ENCODE results near the gene C5orf46. TPM values are rescaled to one million over a fixed set of nuclear protein-coding genes. Genes with fewer than 3 reads are reported as not detected.

Gene C5orf46
- polyA plus RNA-seq, 4 donors = not detected

- no peak for DNase-seq (ENCODE audit: low read depth in 4 of 4, low spot score in 3 of 4)
Measured at GRCh38 chr5:147860641-147861025, 45.7 kb downstream of the C5orf46 start.

- no peak for DNase-seq (ENCODE audit: low read depth in 4 of 4, low spot score in 3 of 4)
Measured at GRCh38 chr5:147859962-147860640, 46.2 kb downstream of the C5orf46 start.

GRCh38 chr5:147858565-147858964 is 47.8 kb downstream of the C5orf46 start:
- no peak for DNase-seq (ENCODE audit: low read depth in 4 of 4, low spot score in 3 of 4)

- peak; percentile 38 to 50 (median 44) for DNase-seq (ENCODE audit: low read depth in 4 of 4, low spot score in 3 of 4)
Measured at GRCh38 chr5:147857302-147858129, 48.8 kb downstream of the C5orf46 start.

- DNase-seq (ENCODE audit: low read depth in 4 of 4, low spot score in 3 of 4) = no peak
Measured at GRCh38 chr5:147856801-147857200, 49.5 kb downstream of the C5orf46 start.

GRCh38 chr5:147855774-147856069 is 50.6 kb downstream of the C5orf46 start:
- no peak for DNase-seq (ENCODE audit: low read depth in 4 of 4, low spot score in 3 of 4)

- no peak for DNase-seq (ENCODE audit: low read depth in 4 of 4, low spot score in 3 of 4)
Measured at GRCh38 chr5:147854894-147855773, 51.2 kb downstream of the C5orf46 start.

- DNase-seq (ENCODE audit: low read depth in 4 of 4, low spot score in 3 of 4) = no peak
Measured at GRCh38 chr5:147854331-147854730, 52.0 kb downstream of the C5orf46 start.

- no peak for DNase-seq (ENCODE audit: low read depth in 4 of 4, low spot score in 3 of 4)
Measured at GRCh38 chr5:147853372-147853987, 52.9 kb downstream of the C5orf46 start.

- no peak for DNase-seq (ENCODE audit: low read depth in 4 of 4, low spot score in 3 of 4)
Measured at GRCh38 chr5:147852365-147852764, 54.0 kb downstream of the C5orf46 start.

GRCh38 chr5:147851578-147851977 is 54.8 kb downstream of the C5orf46 start:
- DNase-seq (ENCODE audit: low read depth in 4 of 4, low spot score in 3 of 4) = no peak

GRCh38 chr5:147849226-147849625 is 57.1 kb downstream of the C5orf46 start:
- DNase-seq (ENCODE audit: low read depth in 4 of 4, low spot score in 3 of 4) = no peak

GRCh38 chr5:147845618-147846017 is 60.7 kb downstream of the C5orf46 start:
- DNase-seq (ENCODE audit: low read depth in 4 of 4, low spot score in 3 of 4) = no peak

GRCh38 chr5:147844846-147845245 is 61.5 kb downstream of the C5orf46 start:
- DNase-seq (ENCODE audit: low read depth in 4 of 4, low spot score in 3 of 4) = no peak

- DNase-seq (ENCODE audit: low read depth in 4 of 4, low spot score in 3 of 4) = no peak
Measured at GRCh38 chr5:147842869-147843268, 63.5 kb downstream of the C5orf46 start.

Other genes starting within 250 kb of the C5orf46 start
- 1 to 10 TPM; 3.6 to 5.4 (median 4.9) TPM for gene JAKMIP2, start 123.8 kb downstream of the C5orf46 start, polyA plus RNA-seq (ENCODE audit: insufficient read length in 4 of 4)
- gene SPINK1, start 74.9 kb downstream of the C5orf46 start, polyA plus RNA-seq (ENCODE audit: insufficient read length in 4 of 4) = 100 to 1,000 TPM in 1 of 4 donors, 10 to 100 TPM in 2, 1 to 10 TPM in 1; 9.0 to 108 (median 50.4) TPM
- 1 to 10 TPM in 1 of 4 donors, under 1 TPM in 1, not detected in 2; 0.97 to 2.2 TPM for gene SCGB3A2, start 27.8 kb downstream of the C5orf46 start, polyA plus RNA-seq (ENCODE audit: insufficient read length in 4 of 4)
- under 1 TPM; 0.29 to 0.63 (median 0.38) TPM for gene SPINK5, start 157.4 kb upstream of the C5orf46 start, polyA plus RNA-seq (ENCODE audit: insufficient read length in 4 of 4)